ENCODE data around the gene SCFD2.

GRCh38 chr4:52939325-52939724 is 426.5 kb downstream of the SCFD2 start:
- TF ChIP-seq CTCF (IDR thresholded peaks at IDR 0.05; ENCODE audit: poor library complexity, severe bottlenecking) (no peak), EP300 (conservative IDR thresholded peaks at IDR 0.05; ENCODE audit: poor library complexity, severe bottlenecking) (no peak), EZH2 (IDR thresholded peaks at IDR 0.05; ENCODE audit: borderline replicate concordance, insufficient read depth, low read length, poor library complexity, severe bottlenecking) (no peak), POLR2AphosphoS5 (IDR thresholded peaks at IDR 0.05) (no peak), RAD21 (conservative IDR thresholded peaks at IDR 0.05) (no peak), TAF1 (IDR thresholded peaks at IDR 0.05; ENCODE audit: low read depth) (no peak), MXI1 (conservative IDR thresholded peaks at IDR 0.05; ENCODE audit: poor library complexity, severe bottlenecking) (no peak), REST (IDR thresholded peaks at IDR 0.05; ENCODE audit: borderline replicate concordance) (no peak), SMC3 (conservative IDR thresholded peaks at IDR 0.05; ENCODE audit: poor library complexity) (no peak)
